Activated naive CD4-positive, alpha-beta T cell treated with anti-CD3 and anti-CD28 coated beads, Interleukin-2, amount 50 U/mL, for 16 hours (primary cell): Measurements from ENCODE around the gene FASN.

Source experiments
- DNase-seq: peaks from one replicate; pipeline ENCODE4 v3.0.0-alpha.2; 2020

The FASN gene

DNA sequence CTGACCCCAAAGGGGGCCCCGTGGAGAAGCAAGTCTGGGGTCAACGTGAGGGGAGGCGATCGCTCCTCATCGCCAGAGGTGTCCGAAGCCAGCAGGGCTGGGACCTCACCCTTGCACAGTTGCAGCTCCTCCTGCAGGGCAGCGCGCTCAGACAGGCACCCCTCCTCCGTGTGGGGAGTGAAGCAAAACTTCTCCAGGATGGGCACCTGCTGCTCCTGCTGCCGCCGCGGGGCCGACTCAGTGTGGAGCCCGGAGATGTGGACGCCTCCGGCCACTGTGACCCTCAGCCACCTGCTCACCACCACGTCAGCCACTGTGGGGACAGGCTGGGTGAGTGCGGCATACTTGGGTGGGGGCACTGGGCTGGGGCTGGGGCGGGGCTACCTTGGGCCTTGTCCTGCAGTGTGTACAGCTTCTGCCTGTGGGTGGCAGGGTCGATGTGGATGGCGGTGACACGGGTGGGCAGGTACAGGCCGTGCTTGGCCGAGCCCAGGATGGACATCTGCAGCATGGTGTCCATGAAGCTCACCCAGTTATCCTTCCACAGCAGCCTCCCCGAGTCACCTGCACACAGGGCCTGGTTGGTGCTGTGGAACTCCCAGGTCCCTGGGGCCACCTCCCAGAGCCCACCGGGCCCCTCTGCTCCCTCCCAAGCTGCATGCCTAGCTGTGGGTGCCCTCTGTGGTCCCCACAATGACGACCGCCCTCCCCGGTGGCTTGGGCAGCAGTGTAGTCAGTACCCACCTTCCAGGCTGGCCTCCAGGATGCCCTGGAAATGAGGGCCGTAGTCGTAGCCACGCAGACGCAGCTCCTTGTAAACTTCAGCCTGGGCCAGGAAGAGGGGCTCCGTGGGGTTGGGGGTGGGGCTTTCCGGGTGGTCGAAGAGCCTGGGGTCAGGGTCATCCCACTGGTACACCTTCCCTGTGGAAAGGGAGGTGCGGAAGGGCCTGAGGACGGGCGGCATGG lies 10.8 kb downstream of the FASN start:
- DNase-seq: no peak

DNA sequence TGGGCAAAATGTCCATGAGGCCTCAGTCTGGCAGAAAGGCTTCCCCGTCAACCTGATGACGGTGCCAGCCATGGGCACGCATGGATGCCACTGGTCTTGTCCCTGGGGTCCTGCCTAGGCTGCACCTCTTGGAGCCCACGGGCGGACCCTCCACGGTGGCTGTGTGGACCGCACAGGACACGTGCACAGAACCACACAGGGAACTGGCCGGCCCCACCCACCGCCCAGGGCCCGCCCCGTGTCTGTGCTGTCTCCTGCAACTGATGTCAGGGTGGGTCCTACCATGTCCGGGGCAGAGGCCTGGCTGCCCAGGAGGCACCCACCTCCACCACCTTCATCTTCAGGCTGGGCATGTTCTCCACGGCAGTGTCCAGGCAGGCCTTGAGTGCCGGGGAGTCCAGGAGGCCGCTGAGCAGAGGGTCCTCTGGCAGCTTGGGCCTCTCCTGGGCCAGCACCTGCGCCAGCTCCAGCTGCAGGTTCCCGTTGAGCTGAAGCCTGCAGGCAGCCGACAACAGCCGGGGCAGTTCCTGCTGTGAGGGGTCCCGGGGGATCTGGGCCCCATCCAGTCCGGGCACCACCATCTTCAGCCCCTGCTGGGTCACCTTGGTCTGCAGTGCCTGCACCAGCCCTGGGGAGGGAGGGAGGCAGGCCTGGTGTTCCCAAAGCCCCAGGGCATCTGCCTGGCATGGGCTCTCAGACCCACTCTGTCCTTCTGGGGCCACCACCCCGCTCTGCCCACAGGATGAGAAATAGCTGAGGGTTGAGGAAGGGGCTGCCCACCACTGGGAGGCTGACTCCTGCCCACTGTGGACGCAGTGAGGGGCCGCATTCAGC lies 11.9 kb downstream of the FASN start:
- DNase-seq: no peak

DNA sequence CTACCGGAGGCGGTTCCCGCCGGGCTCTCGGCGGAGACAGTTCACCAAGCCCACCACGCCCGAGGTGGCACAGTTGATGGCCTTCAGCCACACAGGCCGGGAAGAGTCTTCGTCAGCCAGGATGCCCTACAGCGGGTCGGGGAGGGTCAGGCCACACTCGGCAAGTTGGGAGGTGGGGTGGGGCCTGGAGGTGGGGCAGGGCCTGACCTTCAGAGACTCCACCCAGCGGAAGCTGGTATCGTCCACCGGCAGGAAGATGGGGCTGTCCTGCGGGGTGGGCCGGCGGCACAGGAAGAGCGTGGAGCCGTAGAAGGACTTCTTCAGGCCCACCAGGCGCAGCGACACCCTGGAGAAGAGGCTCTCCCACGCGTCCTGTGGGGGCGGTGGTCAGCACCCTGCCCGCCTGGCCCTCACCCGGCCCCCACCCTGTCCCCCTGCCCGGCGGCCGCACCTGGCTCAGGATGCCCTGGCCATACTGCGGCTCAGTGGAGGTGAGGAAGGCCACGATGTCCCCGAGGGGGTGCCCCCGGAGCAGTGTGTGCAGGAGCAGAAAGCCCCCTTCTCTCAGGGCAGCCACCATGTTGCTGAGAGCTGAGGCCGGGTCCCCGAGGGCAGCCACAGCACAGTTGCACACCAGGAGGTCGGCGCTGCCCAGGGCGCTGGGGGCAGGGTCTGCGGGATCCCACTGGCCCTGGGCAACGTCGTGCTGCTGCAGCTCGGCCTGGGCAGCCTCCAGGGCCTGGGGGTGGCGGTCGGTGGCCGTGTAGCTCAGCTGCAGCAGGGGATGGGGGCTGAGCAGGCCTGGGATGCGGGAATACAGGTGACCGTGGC lies 12.8 kb downstream of the FASN start:
- DNase-seq: no peak

DNA sequence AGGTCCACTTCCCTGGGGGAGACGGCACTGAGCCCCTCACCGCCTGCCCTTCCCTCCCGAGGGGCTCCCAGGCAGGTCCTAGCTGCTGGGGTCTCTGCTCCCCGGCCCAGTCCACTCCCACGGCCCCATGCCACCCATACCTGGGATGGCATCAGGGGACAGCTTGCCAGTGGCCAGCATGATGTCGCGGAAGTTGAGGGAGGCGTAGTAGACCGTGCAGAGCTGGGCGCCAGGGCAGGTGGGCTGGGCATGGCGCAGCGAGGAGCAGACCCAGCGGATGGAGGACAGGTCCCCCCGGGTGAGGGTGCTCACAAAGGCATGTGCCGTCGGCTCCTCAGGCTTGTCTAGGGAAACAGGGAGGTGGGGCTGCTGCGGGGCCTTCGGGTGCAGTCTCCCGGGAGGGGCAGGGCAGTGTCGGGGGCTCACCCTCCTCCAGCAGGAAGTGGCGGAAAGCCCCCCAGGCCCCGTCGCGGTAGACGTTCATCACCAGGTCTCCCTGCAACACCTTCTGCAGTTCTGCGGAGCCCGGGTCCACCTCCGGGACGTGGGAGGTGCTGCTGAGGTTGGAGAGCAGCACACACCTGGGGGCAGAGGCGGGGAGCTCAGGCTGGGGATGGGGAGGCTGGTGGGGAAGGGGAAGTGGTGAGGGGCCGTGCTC lies 13.5 kb downstream of the FASN start:
- DNase-seq: no peak

DNA sequence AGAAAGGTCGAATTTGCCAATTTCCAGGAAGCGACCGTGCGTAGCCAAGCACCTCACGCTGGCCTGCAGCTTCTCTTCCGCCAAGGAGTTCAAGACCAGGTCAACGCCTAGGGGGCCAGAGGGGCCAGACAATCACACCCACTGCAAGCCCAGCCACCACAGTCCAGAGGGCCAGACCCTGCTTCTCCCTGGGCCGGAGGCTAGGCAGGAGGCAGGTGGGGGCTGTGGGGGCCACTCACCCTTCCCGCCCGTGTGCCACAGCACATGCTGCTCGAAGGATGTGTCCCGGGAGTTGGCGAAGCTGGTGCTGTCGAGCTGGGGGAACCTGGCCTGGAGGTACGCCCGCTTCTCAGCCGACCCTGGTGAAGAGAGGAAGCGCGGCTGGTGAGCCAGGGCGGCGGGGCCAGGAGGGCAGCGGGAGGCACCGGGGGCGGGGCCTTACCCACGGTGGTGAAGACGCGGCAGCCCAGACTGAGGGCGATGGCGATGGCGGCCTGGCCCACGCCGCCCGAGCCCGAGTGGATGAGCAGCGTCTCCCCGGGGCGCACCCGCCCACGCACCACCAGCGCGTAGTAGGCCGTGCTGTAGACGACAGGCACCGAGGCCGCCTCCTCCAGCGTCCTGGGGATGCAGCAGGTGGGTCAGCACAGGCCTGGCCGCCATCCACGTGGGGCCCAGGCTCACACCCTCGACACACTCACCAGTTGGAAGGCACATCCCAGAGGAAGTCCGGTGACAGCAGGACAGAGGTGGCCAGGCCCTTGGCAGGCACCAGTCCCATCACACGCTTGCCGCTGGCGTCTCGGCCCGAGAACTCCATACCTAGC lies 14.3 kb downstream of the FASN start:
- DNase-seq: no peak

DNA sequence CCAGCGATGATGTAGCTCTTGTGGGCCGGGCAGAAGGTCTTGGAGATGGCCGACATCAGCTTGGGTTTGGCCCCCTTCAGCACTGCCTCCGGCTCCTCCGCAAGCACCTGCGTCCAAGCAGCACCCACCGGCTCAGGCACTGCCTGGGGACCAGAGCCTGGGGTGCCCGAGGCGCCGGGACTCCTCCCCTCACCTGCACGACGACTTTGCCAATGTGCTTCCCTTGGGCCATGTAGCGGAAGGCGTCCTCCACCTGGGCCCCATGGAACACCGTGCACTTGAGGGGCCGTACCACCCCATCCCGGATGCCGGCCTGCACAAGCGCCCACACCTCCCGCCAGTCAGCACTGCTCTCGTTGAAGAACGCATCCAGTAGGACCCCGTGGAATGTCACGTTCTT lies 15.0 kb downstream of the FASN start:
- no peak for DNase-seq

DNA sequence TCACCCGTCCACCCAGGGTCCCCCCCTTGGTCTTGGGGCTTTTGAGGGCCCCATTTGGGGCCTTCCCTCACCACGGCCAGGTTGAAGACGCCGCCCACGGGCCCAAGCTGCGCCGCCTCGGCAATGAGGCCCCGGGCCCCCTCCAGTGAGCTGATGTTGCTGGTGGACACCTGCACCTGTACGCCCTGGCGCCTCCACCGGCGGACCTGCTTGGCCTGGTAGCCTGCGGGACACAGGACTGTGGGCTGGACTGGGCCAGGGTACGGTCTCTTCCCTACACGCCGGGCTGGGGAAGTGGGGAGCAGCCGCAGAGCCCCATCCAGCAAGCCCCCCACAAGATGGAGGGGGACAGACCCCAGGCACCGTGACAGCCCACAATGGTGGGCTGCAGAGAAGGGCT lies 15.6 kb downstream of the FASN start:
- DNase-seq: no peak

DNA sequence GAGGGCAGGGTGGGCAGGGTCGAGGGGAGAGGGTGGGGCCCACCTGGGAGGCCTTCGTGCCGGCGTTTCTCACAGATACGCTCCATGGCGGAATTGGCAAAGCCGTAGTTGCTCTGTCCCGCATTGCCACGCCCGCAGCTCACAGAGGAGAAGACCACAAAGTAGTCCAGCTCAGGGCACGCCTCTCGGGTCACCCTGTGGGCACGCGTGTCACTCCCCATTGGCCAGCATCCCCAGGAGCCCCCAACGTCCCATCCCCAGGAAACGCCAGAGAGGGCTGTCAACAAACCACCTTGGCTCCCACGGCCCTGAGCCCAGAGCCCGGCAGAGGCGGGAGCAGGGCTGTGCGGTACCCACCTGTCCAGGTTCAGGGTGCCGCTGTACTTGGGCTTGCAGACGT lies 16.1 kb downstream of the FASN start:
- DNase-seq: no peak

DNA sequence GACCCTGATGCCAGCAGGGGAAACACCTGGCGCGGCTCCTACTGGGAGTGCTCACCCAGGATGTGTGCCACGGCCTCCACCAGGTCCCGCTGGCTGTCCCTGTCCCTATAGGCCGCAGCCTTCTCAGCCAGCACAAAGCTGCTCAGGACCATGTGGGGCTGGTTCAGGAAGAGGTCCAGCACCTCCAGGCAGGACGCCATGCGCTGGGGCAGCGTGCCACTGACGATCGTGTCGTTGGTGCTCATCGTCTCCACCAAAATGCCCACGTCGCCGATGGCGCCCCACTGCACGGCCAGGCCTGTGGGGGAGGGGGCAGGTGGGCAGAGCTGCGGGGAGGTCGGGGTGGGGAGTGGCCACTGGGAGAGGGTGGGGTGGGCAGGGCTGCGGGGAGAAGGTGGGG lies 16.5 kb downstream of the FASN start:
- no peak for DNase-seq

DNA sequence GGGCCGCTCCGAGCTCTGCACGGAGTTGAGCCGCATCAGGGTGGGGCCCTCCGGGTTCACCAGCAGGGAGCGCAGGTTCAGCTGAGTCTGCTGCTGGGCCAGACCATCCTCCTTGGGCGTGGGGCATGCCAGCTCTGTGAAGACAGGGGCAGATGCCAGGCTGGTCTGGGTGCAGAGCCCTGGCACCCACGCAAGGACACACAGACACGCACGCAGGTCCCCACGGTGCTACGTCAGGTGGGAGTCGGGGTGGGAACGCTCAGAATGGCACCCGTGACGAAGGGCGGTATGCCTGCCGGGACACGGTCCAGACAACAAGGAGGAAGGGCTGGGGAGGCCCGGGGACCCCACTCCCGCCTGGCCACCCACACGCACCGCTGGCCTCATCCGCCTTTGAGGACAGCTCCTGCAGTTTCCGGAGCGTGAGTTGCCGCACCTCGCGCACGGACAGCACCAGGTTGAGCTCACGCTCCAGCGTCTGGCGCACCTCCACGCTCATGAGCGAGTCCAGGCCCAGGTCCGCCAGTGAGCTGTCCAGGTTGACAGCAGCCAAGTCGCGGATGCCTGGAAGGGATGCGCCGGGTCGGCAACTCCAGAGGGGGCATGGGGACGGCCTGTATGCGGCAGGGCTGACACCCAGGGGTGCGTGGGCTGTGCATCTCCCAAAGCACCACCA lies 17.1 kb downstream of the FASN start:
- no peak for DNase-seq

DNA sequence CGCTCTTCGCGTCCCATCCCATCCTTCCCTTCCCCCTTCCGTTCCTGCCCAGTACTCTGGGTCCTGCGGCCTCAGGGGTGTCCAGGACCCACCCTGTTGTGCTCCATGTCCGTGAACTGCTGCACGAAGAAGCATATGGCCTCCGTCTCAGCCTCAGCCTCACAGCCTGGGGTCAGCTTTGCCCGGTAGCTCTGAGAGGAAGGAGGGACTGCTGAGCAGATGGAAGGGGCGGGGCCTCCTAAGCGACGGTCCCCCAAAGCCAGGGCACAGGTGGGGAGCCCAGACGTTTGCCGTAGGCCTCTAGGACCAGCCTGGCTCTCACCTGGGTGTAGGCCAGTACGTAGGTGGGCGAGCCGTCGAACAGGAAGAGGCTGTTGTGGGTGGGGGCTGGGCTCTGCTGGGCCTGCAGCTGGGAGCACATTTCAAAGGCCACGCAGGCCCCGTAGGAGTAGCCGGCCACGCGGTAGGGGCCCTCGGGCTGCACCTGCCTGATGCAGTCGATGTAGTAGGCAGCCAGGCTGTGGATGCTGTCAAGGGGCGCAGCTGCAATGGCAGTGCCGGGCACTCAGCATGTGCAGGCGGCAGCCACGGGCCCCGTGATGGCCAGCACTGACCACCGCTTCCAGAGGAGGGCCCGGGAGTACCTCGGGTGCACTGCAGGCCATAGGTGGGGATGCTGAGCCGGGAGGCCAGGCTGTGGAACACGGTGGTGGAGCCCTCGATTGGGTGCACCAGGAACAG lies 17.8 kb downstream of the FASN start:
- no peak for DNase-seq

DNA sequence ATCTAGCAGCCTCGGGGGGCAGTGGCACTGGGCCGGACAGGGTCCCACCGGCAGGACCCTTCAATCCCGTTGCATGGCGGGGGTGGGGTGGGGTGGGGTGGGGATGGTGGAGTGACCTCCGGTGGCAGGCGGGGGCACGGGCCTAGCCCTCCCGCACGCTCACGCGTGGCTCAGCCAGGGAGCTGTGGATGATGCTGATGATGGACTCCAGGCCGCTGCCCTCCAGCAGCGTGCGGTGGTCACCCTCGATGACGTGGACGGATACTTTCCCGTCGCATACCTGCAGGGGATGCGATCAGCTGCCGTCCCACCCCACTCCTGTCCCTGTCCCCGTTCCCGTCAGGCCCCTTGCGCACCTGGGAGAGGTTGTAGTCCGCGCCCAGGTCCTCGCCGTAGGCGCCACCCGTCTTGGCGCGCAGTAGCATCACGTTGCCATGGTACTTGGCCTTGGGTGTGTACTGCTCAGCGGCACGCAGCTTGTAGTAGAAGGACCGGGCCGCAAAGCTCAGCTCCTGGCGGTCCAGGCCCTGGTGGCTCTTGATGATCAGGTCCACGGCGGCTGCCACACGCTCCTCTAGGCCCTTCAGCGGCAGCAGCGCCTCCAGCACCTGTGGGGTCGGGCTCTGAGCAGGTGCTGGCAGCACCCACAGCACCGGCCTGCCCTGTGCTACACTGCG lies 18.9 kb downstream of the FASN start:
- DNase-seq: no peak

DNA sequence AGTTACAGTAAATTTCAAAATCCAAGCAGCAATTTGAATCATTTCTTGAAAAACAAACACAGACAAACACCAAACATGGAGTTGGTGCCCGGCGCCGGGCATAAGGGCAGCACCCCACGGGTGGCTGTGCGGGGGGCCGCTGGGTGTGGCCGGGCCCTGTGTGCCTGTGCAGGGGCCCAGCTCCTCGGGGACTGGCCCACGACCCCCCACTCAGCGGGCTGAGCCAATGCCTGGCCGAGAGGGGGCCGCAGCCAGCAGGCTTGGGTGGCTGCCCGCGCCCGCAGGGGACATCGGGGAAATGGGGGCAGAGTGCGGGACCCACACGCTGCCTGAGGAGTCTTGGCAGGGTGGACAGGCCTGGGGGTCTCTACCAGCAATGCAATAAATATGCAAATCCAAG lies 19.6 kb downstream of the FASN start:
- no peak for DNase-seq

DNA sequence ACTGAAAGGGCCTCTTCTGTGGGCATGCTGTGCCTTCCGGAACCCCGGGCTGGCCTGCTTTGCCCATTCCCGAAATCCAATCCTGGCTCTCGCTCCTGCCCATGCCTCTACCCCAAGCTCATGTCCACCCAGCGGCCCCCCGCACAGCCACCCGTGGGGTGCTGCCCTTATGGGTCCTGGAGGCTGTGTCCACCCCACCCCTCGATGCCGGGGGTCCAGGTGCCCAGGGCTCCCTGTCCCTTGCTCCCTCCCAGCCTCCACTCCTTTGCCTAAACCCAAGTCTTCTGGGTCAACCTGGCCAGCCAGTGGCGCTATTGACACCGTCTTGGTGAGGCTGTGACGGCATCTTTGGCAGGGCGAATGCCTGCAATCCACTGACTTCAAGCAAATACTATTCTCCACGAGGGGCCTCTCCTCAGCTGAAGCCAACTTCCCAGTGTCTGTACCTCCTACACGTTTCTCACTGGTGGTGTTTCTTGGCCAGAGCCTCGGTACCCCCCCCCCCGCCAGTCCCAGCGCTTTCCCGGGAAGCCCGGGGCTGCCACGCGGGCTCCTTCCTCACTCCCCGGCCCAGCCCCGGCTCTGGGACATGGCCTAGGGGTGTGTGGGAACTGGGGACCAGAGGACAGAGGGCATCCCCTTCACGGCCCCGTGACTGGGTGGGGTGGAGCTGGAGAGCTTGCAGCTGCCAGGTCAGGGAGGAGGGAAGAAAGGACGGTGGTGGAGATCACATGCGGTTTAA lies 20.2 kb downstream of the FASN start:
- DNase-seq: no peak

DNA sequence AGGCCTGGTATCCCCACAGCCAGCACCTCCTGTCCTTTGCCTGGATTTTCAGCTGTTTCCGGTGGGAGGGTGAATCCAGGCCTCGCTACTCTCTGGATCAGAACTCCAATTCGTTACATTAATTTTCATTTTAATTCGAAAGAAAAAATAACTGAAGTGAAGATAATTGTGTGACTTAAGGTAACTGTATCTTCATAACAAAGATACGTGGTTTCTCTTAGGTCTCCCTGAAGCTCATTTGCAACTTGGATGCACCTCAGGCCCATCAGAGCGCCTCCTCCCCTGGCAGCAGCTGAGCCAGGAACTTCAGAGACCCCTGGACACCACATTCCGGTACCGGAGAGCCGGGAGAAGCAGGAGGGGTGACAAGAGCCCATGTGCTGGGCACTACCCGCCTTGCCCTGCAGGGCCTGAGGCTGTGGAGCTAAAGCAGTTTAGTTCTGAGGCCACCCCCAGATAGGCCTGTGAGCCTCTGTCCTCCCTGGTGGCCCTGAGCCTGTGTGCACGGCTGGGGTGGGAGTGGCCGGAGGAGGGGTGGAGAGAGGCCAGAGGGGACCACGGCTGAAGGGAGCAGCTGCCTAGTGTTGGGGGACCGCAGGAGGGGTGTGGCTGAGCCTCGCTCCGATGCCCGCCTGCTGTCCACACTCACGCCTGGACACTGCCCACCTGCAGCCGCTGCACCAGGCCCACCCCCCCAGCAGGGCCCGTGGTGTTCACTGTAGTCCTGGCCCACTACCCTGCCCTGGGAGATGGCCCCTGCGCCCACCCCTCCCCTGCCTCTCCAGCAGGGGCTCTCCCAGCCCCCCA lies 21.0 kb downstream of the FASN start:
- no peak for DNase-seq

DNA sequence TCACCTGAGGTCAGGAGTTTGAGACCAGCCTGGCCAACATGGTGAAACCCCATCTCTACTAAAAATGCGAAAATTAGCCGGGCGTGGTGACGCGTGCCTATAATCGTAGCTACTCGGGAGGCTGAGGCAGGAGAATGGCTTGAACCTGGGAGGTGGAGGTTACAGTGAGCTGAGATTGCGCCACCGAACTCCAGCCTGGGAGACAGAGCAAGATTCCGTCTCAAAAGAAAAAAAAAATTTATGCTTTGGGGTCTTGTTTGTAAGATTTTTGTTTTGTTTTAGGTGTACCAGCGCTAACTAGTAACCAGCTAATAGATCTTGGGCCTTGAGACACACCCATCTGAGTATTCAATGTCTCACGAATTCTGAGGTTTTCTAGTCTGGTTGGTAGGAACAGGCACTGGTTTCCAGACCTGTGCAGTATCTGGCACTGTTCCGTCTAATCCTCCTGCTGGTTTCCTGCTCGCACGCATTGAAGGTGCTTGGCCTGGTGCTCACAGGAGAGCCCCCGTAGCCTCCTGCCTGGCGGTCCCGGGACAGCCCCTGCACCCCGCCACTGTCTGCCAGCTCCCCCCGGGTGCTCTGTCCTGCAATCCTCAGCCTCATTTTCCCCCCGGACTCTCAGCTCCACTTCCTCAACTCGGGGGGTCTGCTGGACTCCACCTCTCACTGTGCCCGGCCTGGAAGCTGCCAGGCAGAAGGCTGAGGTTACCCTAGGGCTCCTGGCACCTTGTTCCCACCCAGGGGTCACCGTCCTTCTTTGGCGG lies 21.8 kb downstream of the FASN start:
- no peak for DNase-seq

DNA sequence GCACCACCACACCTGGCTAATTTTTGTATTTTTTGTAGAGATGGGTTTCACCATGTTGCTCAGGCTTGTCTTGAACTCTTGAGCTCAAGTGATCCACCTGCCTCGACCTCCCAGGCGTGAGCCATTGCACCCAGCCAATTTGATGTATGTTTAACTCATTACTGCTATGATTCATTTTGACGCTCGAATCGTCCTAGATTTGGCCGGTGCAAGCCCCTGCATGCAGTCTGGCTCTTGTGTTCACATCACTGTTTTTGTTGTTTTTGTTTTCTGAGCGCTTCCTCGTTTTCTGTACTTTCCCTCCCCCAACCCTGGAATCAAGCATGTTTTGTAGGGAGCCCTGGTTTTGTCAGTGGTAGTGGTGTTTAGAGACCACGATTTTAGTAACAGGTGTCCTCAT lies 24.6 kb downstream of the FASN start:
- DNase-seq: no peak
